Measurements from ENCODE around the gene SUN5. TPM values are rescaled to one million over a fixed set of nuclear protein-coding genes. Genes with fewer than 3 reads are reported as not detected.

Gene SUN5
- total RNA-seq, 1 experiment from 2014 or later: not detected

- no peak for TF ChIP-seq ESRRA (CRISPR knock-in tag; IDR thresholded peaks at IDR 0.05; ENCODE audit: borderline replicate concordance)
- no peak for TF ChIP-seq PRDM15 (CRISPR knock-in tag; IDR thresholded peaks at IDR 0.05)
- TF ChIP-seq AR (CRISPR knock-in tag; IDR thresholded peaks at IDR 0.05): no peak
- no peak for TF ChIP-seq ATF3 (CRISPR knock-in tag; conservative IDR thresholded peaks at IDR 0.05)
- no peak for TF ChIP-seq E2F1 (CRISPR knock-in tag; IDR thresholded peaks at IDR 0.05)
- TF ChIP-seq KAT7 (CRISPR knock-in tag; IDR thresholded peaks at IDR 0.05; ENCODE audit: borderline replicate concordance): no peak
- no peak for TF ChIP-seq MLX (CRISPR knock-in tag; IDR thresholded peaks at IDR 0.05)
- no peak for TF ChIP-seq FOXP4 (CRISPR knock-in tag; IDR thresholded peaks at IDR 0.05)
Measured at GRCh38 chr20:33030569-33030968, 26.3 kb upstream of the SUN5 start (continued).

- H3K36me3 Mint-ChIP-seq: no peaks in the 10 kb centered on the region
- peaks cover 4% of the 10 kb centered on the region for H3K27me3 Mint-ChIP-seq (ENCODE audit: low read depth)
- TF ChIP-seq TP53 (CRISPR knock-in tag; IDR thresholded peaks at IDR 0.05): no peak
- TF ChIP-seq ATF6 (CRISPR knock-in tag; IDR thresholded peaks at IDR 0.05): no peak
- POLR2A ChIA-PET: no interaction called here
- DNase-seq (ENCODE audit: low spot score) (no peak), ATAC-seq (no peak)
- H3K27ac Mint-ChIP-seq: no peak overlapping the region
- CTCF ChIA-PET: interaction anchor here (0.6 kb wide), 1 partner anchor 142 kb away, joined by 3 read pairs; no protein-coding TSS in a partner anchor
- H3K9me3 Mint-ChIP-seq: peaks cover 6% of the 10 kb centered on the region; the same call in 1 of the 2 replicates
- H3K4me3 Mint-ChIP-seq: no peak overlapping the region
- no peaks in the 10 kb centered on the region for H3K4me1 Mint-ChIP-seq
Measured at GRCh38 chr20:33030076-33030475, 25.8 kb upstream of the SUN5 start.
